Upper lobe of left lung (tissue), 6 donors: ENCODE data around the gene HPN. TPM values are rescaled to one million over a fixed set of nuclear protein-coding genes. Genes with fewer than 3 reads are reported as not detected.

ENCODE experiments used
- ATAC-seq, 2 donors: fragments of 200-7000 bp; cut with Tn5 transposase; one replicate each; pipeline ENCODE4 v1.9.1; 2022; ENCODE audit warnings: mild to moderate bottlenecking in 2 of 2, moderate library complexity in 2 of 2; ENCODE audit not compliant: low FRiP score in 2 of 2
- DNase-seq, 2 donors: peaks; one replicate each; pipeline ENCODE4 v3.0.0-alpha.2; 2019 to 2020
- H3K27ac ChIP-seq, 4 donors: fragments of 200-600 bp; sonication (generic); one replicate each; pipeline ENCODE4 v1.5.1; 2016 to 2019
- H3K27me3 ChIP-seq, 4 donors: fragments of 200-600 bp; sonication (generic); one replicate each; pipeline ENCODE4 v1.5.1; 2017 to 2019
- H3K36me3 ChIP-seq, 4 donors: fragments of 200-600 bp; sonication (generic); one replicate each; pipeline ENCODE4 v1.5.1; 2016 to 2019
- H3K4me1 ChIP-seq, 4 donors: fragments of 200-600 bp; sonication (generic); one replicate each; pipeline ENCODE4 v1.5.1; 2018 to 2019
- H3K4me3 ChIP-seq, 4 donors: fragments of 200-600 bp; sonication (generic); one replicate each; pipeline ENCODE4 v1.5.1; 2017 to 2019; ENCODE audit warnings: mild to moderate bottlenecking in 2 of 4, moderate library complexity in 1 of 4
- H3K9me3 ChIP-seq, 4 donors: fragments of 200-600 bp; sonication (generic); one replicate each; pipeline ENCODE4 v1.5.1; 2018 to 2019
- EP300 ChIP-seq, 4 donors: sonication (generic); formaldehyde crosslinking; IDR thresholded peaks; one replicate each; pipeline ENCODE4 v1.5.1; 2017; ENCODE audit warnings: antibody characterized with exemption in 4 of 4, control low read depth in 2 of 4
- POLR2A ChIP-seq, 4 donors: fragments of 450-650 bp; IDR thresholded peaks; one replicate each; pipeline ENCODE4 v1.5.1; 2016 to 2017; ENCODE audit warnings: antibody characterized with exemption in 4 of 4, mild to moderate bottlenecking in 2 of 4
- POLR2AphosphoS5 ChIP-seq, 2 donors: sonication (generic); formaldehyde crosslinking; IDR thresholded peaks; one replicate each; pipeline ENCODE4 v1.5.1; 2017; ENCODE audit warnings: antibody characterized with exemption in 2 of 2
- WGBS, 2 donors: methylation state at CpG; one replicate each; pipeline ENCODE4 v1.1.5; 2017 to 2018; 5-methylcytosine and 5-hydroxymethylcytosine counted together
- total RNA-seq, 6 donors: library from RNA; depleted of rRNA in 4 of 6; stranded (reverse); fragments of >200 nt in 4 of 6; gene quantifications; one replicate each; pipeline versions ENCODE4 v1.1.0 to v1.2.1, GENCODE V29; 2016 to 2021
- TF ChIP-seq, protein P1 (sequence below), 6 experiments: fragments of 450-650 bp in 4 of 6; fragments of 200-600 bp in 2 of 6; sonication (generic) in 2 of 6; IDR thresholded peaks; one replicate each; pipeline ENCODE4 v1.5.1; 2016 to 2019; ENCODE audit warnings: antibody characterized with exemption in 6 of 6
- donor health status: DM: no; HTN: no; CAD: no; lungs with moderate emphysema.
- donor health status: DM: no; HTN: yes; CAD: no; lungs with severe emphysema.

HPN gene
- total RNA-seq, 6 donors from 2014 or later: 15.9 to 54.5 (median 41.1) TPM

DNA sequence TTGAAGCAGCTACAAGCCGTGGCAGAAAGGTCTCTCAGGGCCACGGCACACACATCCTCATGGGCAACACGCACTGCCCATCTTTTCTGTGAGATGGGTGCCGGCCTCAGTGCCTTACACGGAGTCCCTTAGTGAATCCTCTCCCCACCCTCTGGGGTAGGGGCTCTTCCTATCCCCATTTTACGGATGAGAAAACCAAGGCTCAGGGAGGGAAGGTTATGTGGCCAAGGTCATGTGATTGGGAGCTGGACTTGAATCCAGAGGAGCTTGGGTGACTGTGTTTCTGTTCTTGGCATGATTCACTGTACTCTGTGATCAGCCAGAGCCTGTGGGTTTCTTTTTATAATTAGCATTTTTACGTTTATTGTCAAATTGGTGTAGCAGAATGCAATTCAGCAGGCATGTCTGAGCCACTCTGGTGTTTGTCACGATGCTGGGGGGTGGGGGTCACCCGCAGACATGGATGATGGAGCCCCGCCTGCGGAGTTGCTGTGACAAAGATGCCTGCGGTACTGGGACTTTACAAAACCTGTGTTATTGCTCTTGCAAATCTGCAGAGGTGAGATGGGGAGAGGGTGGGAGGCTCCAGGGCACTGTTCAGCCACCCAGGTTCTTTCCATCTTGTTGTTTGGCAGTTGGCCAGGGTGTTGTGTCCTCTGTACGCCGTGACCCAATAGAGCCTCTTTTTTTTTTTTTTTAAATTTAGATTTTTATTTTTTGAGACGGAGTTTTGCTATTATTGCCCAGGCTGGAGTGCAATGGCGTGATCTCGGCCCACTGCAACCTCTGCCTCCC is 6.7 kb upstream of the HPN start:
- Histone ChIP-seq H3K4me3 (no peak overlapping the region), H3K9me3 (no peaks in the 10 kb centered on the region), H3K27me3 (peaks cover 0 to 6% (median 0%) of the 10 kb centered on the region in 4 donors), H3K36me3 (peaks cover 0 to 19% (median 2%) of the 10 kb centered on the region in 4 donors), H3K27ac (no peak overlapping the region), H3K4me1 (peaks cover 25 to 45% (median 32%) of the 10 kb centered on the region in 4 donors)
- DNase-seq: no peak
- no peak for ATAC-seq
- TF ChIP-seq POLR2A (IDR thresholded peaks at IDR 0.05) (no peak), POLR2AphosphoS5 (IDR thresholded peaks at IDR 0.05) (no peak), EP300 (IDR thresholded peaks at IDR 0.05) (no peak)
- TF ChIP-seq, protein P1, sequence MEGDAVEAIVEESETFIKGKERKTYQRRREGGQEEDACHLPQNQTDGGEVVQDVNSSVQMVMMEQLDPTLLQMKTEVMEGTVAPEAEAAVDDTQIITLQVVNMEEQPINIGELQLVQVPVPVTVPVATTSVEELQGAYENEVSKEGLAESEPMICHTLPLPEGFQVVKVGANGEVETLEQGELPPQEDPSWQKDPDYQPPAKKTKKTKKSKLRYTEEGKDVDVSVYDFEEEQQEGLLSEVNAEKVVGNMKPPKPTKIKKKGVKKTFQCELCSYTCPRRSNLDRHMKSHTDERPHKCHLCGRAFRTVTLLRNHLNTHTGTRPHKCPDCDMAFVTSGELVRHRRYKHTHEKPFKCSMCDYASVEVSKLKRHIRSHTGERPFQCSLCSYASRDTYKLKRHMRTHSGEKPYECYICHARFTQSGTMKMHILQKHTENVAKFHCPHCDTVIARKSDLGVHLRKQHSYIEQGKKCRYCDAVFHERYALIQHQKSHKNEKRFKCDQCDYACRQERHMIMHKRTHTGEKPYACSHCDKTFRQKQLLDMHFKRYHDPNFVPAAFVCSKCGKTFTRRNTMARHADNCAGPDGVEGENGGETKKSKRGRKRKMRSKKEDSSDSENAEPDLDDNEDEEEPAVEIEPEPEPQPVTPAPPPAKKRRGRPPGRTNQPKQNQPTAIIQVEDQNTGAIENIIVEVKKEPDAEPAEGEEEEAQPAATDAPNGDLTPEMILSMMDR (IDR thresholded peaks at IDR 0.05): no peak
- 83 to 89% methylated on average over 16 to 17 of the region's 17 CpGs for WGBS, 2 donors

DNA sequence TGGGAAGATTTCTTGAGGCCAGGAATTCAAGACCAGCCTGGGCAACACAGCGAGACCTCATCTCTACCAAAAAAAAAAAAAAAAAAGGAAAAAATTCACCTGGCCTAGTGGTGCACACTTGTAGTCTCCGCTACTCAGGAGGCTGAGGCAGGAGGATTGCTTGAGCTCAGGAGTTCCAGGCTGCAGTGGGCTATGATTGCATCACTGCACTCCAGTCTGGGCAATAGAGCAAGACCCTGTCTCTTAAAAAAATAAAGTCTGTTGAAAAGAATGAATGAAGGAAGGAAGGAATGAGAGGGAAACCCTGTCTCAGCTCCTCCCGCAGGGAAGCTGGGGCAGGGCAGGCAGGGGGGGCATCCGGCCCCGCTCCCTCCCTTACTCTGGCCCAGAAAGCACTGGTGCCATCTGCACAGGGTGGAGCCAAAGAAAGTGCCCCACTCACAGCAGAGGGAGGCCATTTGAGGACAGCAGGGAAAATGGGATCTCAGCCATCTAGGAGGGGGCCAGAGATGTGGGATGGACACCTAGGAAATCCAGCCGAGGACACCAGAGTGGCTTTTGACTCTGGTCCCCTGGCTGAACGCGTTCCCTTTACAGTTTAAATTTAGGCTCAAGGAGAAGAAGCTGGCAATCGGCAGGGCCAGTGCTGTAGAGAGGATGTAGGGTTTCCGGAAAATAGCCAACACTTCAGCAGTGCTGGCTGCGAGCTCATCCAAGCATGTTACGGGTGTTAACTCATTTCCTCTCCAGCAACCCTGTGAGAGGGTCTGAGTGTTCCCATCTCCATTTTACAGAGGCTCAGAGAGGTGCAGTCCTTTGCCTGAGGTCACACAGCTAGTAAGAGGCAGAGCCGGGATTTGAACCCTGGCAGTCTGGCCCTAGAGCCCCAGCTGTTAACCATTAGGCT is 3.6 kb upstream of the HPN start:
- ATAC-seq (peak in 1 of 2 donors; percentile 7), DNase-seq (peak in 1 of 2 donors; percentile 24)
- Histone ChIP-seq H3K9me3 (no peaks in the 10 kb centered on the region), H3K27me3 (no peaks in the 10 kb centered on the region), H3K36me3 (peaks cover 0 to 19% (median 2%) of the 10 kb centered on the region in 4 donors), H3K4me1 (peaks cover 42 to 55% (median 50%) of the 10 kb centered on the region in 4 donors), H3K27ac (peak overlapping the region; percentile 25 to 92 (median 82)), H3K4me3 (no peak overlapping the region)
- 32 to 33% methylated on average over 13 of the region's 13 CpGs for WGBS, 2 donors
- peak in 2 of 4 donors; percentile 7 to 9 for TF ChIP-seq EP300 (IDR thresholded peaks at IDR 0.05)
- TF ChIP-seq POLR2A (IDR thresholded peaks at IDR 0.05): no peak
- peak; percentile 55 to 58 for TF ChIP-seq POLR2AphosphoS5 (IDR thresholded peaks at IDR 0.05)

DNA sequence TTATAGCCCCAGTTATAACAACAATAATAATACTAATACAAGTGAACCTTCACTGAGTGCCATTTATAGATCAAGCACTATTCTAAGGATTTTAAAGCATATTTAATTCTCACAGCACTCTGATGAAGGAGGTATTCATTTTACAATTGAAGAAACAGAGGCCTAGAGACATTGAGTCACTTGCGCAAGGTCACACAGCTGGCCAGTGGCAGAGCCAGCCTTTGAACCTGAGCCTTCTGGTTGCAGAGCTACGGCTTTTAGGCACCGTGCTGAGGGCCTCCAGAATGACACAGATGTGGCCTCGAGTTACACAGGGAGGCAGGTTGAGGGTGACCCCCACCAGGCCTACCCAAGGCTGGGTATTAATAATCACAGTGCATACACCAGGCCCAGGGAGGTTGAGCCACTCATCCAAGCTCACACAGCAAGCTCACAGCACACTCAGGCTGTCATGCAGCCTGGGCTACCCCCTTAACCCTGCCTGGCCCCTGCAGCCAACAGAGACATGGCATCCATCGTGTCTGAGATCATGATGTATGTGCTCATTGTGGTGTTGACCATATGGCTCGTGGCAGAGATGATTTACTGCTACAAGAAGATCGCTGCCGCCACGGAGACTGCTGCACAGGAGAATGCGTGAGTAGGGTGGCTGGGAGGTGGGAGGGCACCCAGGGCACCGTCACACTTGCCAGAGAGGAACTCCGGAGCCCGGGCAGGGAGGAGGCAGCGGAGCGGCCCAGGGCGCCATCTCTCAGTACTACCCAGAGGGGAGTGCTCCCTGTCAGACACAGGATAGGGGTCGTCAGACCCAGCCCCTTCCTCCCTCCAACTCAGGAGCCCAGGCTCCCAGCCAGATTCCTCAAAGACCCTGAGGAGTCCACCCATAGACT is 2.7 kb upstream of the HPN start:
- ATAC-seq: peak in 1 of 2 donors; percentile 11
- peaks cover 0 to 16% (median under 1%) of the 10 kb centered on the region in 4 donors for H3K36me3 ChIP-seq
- no peaks in the 10 kb centered on the region for H3K9me3 ChIP-seq
- H3K4me1 ChIP-seq: peaks cover 42 to 64% (median 54%) of the 10 kb centered on the region in 4 donors
- no peak for DNase-seq
- peak overlapping the region; percentile 25 to 92 (median 82) for H3K27ac ChIP-seq
- no peak overlapping the region for H3K4me3 ChIP-seq
- TF ChIP-seq POLR2AphosphoS5 (IDR thresholded peaks at IDR 0.05) (no peak), POLR2A (IDR thresholded peaks at IDR 0.05) (peak in 1 of 4 donors; percentile 28), EP300 (IDR thresholded peaks at IDR 0.05) (no peak)
- TF ChIP-seq, protein P1 (IDR thresholded peaks at IDR 0.05): no peak
- 42 to 53% methylated on average over 4 to 17 of the region's 17 CpGs for WGBS, 2 donors
- no peaks in the 10 kb centered on the region for H3K27me3 ChIP-seq

DNA sequence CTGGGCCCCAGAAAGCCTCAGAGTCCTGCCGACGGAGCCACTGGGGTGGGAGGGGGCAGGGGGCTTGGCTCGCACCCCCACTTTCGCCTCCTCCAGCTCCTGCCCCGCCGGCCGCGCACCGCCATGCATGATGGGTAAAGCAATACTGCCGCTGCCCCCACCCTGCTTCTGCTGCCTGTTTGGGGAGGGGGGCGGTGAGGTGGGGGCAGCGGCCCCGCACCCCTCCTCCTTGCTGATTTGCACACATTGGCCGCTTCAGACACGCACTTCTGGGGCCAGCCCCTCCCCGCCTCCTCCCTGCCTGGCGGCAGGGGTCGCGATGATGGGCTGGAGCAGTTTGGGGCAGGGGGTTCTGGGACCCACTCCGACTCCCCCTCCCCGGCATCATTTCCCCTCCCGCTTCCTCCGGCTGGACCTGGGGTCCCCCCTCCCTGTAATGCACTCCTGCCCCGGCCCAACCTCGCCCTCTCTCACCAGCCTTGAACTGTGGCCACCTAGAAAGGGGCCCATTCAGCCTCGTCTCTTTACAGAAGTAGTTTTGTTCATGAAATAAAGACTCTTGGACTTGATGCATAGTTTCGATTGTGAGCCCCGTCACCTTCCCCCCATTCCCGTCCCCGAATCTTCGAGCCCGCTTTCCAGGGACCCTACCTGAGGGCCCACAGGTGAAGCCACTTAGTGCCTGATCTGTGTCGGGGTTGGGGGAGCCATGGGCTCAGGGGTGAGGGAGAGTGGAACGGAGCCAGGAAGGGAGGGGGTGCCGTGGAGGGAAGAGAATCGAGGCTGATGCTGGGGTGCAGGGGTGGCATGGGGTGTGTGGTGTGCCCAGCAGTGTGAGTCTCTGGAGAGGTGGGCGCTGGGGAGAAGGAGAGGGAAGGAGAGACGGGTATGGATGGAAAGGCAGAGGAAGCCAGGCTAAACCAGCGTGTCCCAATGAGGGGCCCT is 1.4 kb upstream of the HPN start:
- TF ChIP-seq, protein P1 (IDR thresholded peaks at IDR 0.05): no peak
- no peak for TF ChIP-seq EP300 (IDR thresholded peaks at IDR 0.05)
- TF ChIP-seq POLR2AphosphoS5 (IDR thresholded peaks at IDR 0.05): no peak
- no peak for TF ChIP-seq POLR2A (IDR thresholded peaks at IDR 0.05)
- ATAC-seq (no peak), DNase-seq (peak; percentile 19 to 87)
- H3K4me1 ChIP-seq: peaks cover 42 to 74% (median 58%) of the 10 kb centered on the region in 4 donors
- H3K9me3 ChIP-seq: no peaks in the 10 kb centered on the region
- peak overlapping the region in 3 of 4 donors; percentile 34 to 44 (median 43) for H3K4me3 ChIP-seq
- no peaks in the 10 kb centered on the region for H3K27me3 ChIP-seq
- peak overlapping the region; percentile 70 to 92 (median 82) for H3K27ac ChIP-seq
- 37 to 46% methylated on average over 27 to 37 of the region's 39 CpGs for WGBS, 2 donors
- peaks cover 0 to 8% (median 0%) of the 10 kb centered on the region in 4 donors for H3K36me3 ChIP-seq
